Lower lobe of right lung (tissue), 2 donors: Measurements from ENCODE around the gene SRCAP. TPM values are rescaled to one million over a fixed set of nuclear protein-coding genes. Genes with fewer than 3 reads are reported as not detected.

Experiments used
- ATAC-seq, 2 donors: fragments of 200-7000 bp; cut with Tn5 transposase; one replicate each; pipeline ENCODE4 v1.9.1; 2020 to 2022; ENCODE audit warnings: mild to moderate bottlenecking in 2 of 2, moderate library complexity in 2 of 2
- DNase-seq: peaks from one replicate; pipeline ENCODE4 v3.0.0-alpha.2; 2020
- H3K27ac ChIP-seq: fragments of 200-600 bp; one replicate; pipeline ENCODE4 v1.8.0; 2022
- H3K27me3 ChIP-seq: fragments of 200-600 bp; one replicate; pipeline ENCODE4 v1.8.0; 2022; ENCODE audit warnings: low read depth
- H3K36me3 ChIP-seq: fragments of 200-600 bp; one replicate; pipeline ENCODE4 v1.8.0; 2022; ENCODE audit warnings: mild to moderate bottlenecking
- H3K4me1 ChIP-seq: fragments of 200-600 bp; one replicate; pipeline ENCODE4 v1.8.0; 2022
- H3K4me3 ChIP-seq: fragments of 200-600 bp; one replicate; pipeline ENCODE4 v1.8.0; 2022; ENCODE audit warnings: mild to moderate bottlenecking
- H3K9me3 ChIP-seq: fragments of 200-600 bp; one replicate; pipeline ENCODE4 v1.8.0; 2022
- intact Hi-C: fragments of 100-400 bp; cut with DNase I; formaldehyde crosslinking; loops from one replicate; pipeline ENCODE4 v1.11.0; 2022
- total RNA-seq: library from RNA; stranded (reverse); fragmentation: NEBNext Ultra II Directional; extraction: Animal tissue kit (Norgen Biotek cat#: 25700); gene quantifications from one replicate; pipeline ENCODE4 v1.2.1, GENCODE V29; 2021
- TF ChIP-seq, protein P1 (sequence below): fragments of 200-600 bp; IDR thresholded peaks from one replicate; pipeline ENCODE4 v1.8.0; 2022; ENCODE audit warnings: antibody characterized with exemption, mild to moderate bottlenecking
- donor health status: DM: no; HTN: yes; CAD: no; lungs with severe emphysema.

Gene SRCAP
- total RNA-seq, 1 donor from 2014 or later = 73.8 TPM

DNA sequence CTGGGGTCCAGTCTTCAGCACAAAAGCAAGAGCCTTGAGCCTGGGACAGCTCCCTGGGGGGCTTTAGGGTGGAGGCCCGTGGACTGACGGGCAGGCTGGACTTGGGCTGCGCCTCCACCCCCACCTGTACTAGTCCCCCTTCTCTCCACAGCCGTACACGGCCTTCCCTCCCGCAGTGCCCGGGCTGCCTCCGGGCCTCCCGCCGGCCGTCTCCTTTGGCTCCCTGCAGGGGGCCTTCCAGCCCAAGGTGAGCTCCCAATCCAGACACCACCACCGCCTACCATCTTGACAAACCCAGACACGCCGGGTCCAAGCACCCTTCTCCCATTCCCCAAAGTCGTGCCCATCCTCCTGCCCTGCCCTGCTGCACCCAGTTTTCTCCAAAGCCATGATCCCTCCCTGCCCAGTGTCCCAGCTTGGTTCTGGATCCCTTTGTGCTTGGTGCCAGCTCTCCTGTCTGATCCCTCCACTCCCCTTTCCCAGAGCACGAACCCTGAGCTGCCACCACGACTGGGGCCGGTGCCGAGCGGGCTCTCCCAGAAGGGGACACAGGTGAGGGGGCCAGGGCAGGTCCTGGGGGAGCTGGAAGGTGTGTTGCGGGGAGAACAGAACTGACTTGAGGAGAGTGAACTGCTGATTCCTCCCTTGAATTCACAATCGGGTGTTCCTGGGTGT lies 33.7 kb upstream of the SRCAP start:
- TF ChIP-seq, protein P1, sequence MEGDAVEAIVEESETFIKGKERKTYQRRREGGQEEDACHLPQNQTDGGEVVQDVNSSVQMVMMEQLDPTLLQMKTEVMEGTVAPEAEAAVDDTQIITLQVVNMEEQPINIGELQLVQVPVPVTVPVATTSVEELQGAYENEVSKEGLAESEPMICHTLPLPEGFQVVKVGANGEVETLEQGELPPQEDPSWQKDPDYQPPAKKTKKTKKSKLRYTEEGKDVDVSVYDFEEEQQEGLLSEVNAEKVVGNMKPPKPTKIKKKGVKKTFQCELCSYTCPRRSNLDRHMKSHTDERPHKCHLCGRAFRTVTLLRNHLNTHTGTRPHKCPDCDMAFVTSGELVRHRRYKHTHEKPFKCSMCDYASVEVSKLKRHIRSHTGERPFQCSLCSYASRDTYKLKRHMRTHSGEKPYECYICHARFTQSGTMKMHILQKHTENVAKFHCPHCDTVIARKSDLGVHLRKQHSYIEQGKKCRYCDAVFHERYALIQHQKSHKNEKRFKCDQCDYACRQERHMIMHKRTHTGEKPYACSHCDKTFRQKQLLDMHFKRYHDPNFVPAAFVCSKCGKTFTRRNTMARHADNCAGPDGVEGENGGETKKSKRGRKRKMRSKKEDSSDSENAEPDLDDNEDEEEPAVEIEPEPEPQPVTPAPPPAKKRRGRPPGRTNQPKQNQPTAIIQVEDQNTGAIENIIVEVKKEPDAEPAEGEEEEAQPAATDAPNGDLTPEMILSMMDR = no peak
- no peaks in the 10 kb centered on the region for H3K9me3 ChIP-seq
- no peak for ATAC-seq
- H3K4me3 ChIP-seq = no peak overlapping the region
- no peak for DNase-seq
- H3K27me3 ChIP-seq = no peaks in the 10 kb centered on the region
- no peak overlapping the region for H3K27ac ChIP-seq
- H3K4me1 ChIP-seq = peaks cover 37% of the 10 kb centered on the region
- H3K36me3 ChIP-seq = peaks cover 96% of the 10 kb centered on the region
- intact Hi-C loops = no loop called here

DNA sequence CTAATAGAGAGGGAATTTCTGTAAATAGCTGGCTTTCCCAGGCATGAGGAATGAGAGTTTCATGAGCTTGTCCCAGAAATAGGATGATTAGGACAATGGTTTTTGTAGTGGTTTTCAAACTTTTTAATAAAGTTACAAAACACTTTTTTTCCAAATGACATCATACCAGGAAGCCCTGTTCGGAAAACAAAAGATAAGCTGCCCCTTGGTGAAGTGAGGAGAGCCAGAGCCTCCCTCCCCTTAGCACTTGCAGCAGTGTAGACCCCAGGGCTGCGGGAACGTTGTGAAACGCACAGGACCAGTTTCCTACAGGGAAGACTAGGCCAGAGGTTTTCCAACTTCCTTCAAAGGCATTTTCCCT lies 33.2 kb upstream of the SRCAP start:
- H3K4me1 ChIP-seq = peaks cover 32% of the 10 kb centered on the region
- ATAC-seq (no peak), DNase-seq (no peak)
- intact Hi-C loops = no loop called here
- H3K4me3 ChIP-seq = no peak overlapping the region
- TF ChIP-seq, protein P1 = no peak
- no peaks in the 10 kb centered on the region for H3K27me3 ChIP-seq
- no peak overlapping the region for H3K27ac ChIP-seq
- H3K9me3 ChIP-seq = no peaks in the 10 kb centered on the region
- H3K36me3 ChIP-seq = peaks cover 99% of the 10 kb centered on the region

DNA sequence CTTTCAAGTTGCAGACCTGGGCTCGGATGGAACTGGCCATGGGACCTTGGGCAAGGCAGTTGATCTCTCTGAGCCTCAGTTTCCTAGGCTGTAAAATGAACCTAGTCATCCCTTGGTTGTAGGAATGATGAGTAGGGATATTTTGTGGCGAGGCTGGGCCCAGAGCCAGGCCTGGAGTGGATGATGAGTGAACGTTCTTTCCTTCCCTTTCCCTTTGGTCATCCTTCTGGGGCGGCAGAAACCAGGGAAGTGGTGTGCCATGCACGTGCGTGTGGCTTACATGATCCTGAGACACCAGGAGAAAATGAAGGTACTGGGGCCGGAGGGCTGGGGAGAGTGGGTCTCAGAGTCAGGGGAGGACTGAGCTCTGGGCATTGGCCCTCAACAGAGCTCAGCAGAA lies 32.3 kb upstream of the SRCAP start:
- H3K27me3 ChIP-seq = no peaks in the 10 kb centered on the region
- H3K4me1 ChIP-seq = peaks cover 23% of the 10 kb centered on the region
- H3K4me3 ChIP-seq = no peak overlapping the region
- peaks cover 95% of the 10 kb centered on the region for H3K36me3 ChIP-seq
- H3K27ac ChIP-seq = no peak overlapping the region
- intact Hi-C loops = no loop called here
- DNase-seq (no peak), ATAC-seq (no peak)
- H3K9me3 ChIP-seq = no peaks in the 10 kb centered on the region
- TF ChIP-seq, protein P1 = no peak

DNA sequence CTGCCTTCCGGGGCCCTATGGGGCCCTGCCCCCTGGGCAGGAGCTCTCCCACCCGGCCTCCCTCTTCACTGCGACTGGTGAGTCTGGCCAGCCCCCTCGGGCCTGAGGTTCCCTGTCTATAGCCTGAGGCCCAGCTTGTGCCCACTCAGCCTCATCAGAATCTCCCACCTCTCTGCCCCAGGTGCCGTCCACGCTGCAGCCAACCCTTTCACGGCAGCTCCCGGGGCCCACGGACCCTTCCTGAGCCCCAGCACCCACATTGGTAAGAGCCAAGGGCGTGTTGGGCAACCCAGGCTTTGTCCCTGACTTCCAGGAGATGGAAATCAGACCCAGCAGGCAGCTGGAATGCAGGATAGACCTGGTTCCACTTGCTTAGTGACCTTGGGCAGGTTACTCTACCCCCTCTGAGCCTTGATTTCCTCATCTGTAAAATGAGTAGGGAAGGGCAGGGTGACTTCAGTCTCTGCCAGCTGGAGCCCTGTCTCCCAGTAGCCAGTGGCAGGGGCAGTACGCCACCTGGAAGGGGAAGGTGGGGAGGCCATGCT lies 31.5 kb upstream of the SRCAP start:
- H3K4me3 ChIP-seq = no peak overlapping the region
- TF ChIP-seq, protein P1 = no peak
- ATAC-seq = no peak
- H3K27me3 ChIP-seq = no peaks in the 10 kb centered on the region
- intact Hi-C loops = no loop called here
- peaks cover 88% of the 10 kb centered on the region for H3K36me3 ChIP-seq
- H3K27ac ChIP-seq = no peak overlapping the region
- H3K4me1 ChIP-seq = peaks cover 16% of the 10 kb centered on the region
- DNase-seq = no peak
- H3K9me3 ChIP-seq = no peaks in the 10 kb centered on the region

DNA sequence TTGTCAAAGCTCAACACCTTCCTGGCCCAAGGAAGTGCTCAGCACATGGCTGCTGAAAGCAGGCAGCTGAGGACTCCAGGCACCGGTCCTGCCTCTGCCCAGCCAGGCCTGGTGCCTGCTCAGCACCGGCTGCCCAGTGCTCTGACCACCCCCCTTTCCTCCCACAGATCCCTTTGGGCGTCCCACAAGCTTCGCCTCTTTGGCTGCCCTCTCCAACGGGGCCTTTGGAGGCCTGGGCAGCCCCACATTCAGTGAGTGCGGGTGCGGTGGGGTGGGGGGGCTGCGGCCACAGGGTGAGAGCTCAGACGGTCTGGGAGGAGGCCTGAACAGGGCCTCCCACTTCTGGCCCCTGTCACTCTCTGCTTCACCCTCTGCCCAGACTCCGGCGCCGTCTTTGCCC lies 30.6 kb upstream of the SRCAP start:
- ATAC-seq = no peak
- Histone ChIP-seq H3K4me3 (no peak overlapping the region), H3K36me3 (peaks cover 78% of the 10 kb centered on the region)

More for the DNA sequence above, 30.6 kb upstream of the SRCAP start:
- TF ChIP-seq, protein P1 = no peak
- Histone ChIP-seq H3K4me1 (peaks cover 6% of the 10 kb centered on the region), H3K27me3 (no peaks in the 10 kb centered on the region), H3K27ac (no peak overlapping the region), H3K9me3 (no peaks in the 10 kb centered on the region)
- intact Hi-C loops = no loop called here
- DNase-seq = no peak
